CD4-positive, alpha-beta T cell treated with Interleukin-10 for 1 hour (primary cell): Measurements from ENCODE around the gene EAF1.
"Not testable (repeated sequence)": the region's sequence is repeated elsewhere in the genome, so short reads cannot be mapped to it uniquely, and the experiment has no call there.

ENCODE experiments used
- DNase-seq: peaks from one replicate; pipeline ENCODE4 v3.0.0-alpha.2; 2020

Gene EAF1

DNA sequence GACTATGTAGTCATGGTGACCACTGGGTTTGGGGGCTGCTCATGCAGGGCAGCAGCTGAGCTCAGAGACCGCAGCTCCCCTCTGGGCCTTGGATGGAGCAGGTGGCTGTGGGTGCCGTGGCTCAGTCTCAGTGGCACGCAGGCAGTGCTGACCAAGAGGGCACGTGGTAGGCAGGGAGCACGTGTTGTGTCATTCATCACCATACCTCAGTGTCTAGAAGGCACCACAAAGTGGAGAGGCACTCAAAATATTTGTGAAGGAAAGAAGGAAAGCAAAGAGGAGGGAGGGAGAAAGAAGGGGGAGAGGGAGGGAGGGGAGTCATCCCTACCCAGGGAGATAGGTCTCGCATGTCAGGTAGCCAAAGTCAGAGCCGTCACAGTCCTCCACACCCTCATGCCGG, 26.1 kb downstream of the EAF1 start:
- no peak for DNase-seq

DNA sequence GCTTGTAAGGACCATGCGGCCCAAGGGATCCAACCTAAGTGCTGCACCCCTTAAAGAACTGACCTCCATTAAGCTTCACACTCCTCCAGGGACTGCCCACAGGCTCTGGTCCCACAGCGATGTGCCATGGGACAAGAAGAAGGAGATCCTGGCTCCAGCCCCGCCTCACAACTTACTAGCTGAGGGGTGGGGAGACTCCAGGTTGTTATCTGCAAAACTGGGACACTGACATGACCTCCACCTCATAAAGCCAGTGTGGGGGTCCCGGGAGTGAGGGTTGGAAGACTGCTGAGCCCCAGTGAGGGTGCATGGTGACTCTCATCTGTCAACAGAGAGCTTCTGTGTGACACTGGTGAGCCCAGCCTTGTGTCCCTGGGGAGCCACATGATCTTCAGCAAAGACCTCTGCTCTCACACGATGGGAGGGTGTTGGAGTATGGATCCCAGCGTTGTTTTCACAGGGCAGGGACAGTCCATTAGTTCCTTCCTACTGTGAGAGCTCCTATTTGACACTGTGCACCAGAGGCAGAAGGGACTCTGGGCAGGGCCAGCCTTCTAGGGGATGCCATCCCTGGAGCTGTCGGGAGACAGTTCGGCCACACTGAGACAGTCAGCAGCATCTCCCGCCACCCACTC, 26.7 kb downstream of the EAF1 start:
- no peak for DNase-seq

DNA sequence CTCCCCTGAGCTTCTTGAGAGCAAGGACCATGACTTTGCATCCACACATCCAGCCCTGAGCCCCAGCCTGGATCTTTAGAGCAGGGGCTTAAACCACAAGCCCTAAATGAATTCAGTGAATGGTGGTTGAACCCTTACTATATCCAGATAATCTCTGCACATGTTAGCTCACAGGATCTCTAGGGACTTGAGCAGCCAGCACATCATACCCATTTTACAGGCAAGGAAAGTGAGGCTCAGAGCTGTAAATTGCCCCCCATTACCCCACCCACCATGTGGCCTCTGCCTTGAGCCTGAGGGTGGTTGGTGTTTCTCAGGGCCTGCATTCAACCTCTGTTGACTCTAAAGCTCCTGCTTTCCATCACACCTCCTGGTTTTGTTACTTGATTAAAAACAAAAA, 27.6 kb downstream of the EAF1 start:
- DNase-seq: no peak

DNA sequence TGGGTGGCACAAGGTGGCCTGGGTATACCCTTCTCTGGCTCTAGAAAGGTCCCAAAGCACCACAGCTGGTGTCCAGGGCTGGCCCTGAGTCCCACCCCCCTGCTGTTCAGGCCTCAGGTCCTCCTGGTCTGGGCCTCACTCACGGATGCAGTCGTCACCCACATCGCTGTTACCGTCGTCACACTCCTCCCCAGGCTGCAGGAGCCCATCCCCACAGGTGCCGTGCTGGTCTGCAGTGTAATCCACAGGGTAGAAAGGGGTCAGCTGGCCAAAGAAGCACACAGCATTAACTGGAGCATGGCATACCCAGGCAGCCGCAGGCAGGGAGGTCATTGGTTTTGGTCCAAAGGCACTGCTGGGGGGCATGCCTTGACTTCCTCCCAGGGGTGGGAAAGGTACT, 28.4 kb downstream of the EAF1 start:
- no peak for DNase-seq

DNA sequence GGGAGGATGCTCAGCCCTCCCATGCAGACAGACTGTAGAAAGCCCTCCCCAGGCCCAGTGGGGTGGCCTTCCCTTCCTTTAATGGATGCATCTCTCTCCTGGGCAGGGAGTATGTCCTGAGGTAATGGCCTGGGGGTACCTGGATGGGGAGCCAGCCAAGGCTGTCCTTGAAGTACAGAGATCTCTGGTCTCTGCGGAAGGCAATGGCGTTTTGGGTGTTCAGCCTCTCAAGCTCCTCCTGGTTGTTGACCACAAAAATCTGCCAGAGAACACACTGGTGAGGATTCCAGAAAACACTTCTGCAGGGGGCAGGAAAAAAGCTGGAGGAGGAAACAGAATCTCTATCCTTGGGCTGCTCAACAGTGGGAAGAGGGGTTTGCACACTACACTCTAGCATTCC, 28.9 kb downstream of the EAF1 start:
- no peak for DNase-seq

DNA sequence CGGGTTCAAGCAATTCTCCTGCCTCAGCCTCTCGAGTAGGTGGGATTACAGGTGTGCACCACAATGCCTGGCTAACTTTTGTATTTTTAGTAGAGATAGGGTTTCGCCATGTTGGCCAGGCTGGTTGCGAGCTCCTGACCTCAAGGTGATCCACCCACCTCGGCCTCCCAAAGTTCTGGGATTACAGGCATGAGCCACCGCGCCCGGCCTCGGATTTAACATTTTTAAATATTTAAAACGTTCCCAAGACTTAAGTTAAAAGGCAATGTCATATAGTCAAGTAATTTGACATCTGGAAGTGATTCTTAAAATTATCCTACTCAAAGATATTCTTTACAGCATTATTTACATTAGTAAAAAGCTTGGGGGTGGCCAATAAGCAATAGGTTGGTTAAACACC, 29.5 kb downstream of the EAF1 start:
- not testable (repeated sequence) for DNase-seq

DNA sequence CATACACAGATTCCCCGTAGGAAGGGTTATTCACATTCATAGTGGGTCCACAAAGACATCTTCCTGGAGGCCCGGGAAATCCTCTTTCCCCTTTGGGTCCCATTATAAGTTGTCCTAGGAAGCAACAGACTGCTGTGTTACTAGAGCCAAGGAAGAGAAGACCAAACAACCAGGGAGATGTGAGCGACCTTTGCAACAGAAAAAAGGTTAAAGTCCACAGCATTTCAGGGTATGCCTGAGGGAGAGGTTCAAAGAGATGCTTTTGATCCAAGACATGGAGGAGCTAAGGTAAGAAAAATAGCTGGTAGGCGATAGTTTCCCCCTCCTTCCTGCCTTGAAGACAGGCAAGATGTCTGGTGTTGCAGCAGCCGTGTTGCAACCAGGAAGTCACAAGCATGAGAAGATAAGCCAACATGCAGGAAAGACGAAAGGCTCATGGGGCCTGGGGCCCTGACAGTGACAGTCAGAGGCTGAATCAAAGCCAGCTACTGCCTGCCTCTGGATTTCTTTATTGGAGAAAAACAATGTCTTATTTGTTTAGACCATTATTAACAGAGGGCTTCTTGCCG, 30.9 kb downstream of the EAF1 start:
- no peak for DNase-seq

DNA sequence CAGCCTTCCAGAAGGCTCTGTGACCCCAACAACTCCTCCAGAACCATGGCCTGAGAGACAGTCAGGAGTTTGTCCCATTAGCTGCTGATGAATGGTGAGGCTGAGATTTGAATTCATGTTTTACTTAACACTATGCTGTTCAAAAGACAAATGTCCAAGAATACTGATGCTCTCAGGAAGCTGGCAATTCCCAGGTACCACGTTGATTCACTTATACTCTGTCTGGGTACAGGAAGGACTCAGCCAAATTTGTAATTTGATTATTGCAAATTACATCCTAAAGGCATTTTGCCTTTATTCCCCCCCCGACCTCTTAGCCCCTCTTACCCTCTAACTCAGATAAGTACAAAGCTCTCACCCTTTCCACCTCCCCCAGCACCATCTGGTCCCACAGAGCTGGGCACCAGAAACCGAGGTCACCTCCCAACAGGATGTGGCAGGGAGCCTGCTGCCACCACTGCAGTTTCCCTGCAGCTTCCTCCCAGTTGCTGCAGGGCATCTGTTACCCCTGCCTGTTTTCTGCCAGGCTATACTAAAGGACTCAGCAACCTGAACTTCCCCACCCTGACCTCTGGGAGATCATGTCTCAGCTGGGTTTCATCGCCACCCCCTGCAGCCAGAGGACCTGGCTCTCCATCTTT, 33.6 kb downstream of the EAF1 start:
- peak; percentile 31 for DNase-seq

DNA sequence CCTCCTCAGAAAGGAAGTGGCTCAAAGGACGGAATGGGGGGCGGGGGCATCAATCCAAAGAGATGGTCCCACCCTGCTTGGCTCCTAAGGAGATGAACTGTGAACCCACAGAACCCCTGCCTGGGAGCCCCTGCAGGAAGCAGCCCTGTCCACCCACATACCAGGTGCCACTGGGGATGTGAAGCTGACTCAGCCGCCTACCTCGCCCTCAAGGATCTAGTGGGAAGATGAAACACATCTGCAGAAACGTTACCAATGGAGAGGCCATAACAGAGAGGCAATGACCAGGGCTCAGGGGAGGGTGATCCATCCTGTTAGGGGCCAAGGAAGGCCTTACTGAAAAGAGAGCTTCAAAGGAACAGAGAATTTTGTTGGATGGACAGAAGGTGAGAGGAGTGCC, 35.1 kb downstream of the EAF1 start:
- DNase-seq: no peak

DNA sequence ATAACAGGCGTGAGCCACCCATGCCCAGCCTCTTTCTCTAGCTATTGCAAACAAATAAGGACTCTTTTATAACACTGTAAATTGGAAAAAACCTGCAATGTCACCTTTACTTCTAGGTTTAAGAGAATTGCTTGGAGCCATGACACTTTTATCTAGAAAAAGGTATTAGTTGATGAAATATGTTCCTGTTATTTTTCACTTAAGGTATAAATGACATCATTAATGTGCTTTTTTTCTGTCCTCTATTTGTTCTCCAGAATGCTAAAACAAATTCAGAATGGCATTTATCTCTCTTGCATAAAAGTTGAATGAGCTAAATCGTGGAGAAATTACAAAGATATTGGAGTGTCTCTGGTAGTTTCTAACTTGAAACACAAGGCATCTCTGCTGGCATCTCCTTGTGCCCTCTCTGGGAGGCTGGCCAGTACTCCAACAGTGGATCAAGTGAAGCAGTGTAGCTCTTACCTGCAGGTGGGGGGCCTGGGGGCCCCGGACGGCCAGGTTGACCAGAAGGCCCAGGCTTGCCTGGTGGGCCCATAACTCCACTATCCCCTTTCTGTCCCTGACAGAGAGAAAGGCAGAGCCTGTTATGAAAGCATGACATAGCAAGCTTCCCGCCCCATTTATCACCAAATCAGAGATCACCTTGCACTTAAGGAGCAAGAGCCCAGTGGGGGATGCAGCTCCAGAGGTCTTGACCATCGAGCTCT, 38.6 kb downstream of the EAF1 start:
- DNase-seq: no peak

DNA sequence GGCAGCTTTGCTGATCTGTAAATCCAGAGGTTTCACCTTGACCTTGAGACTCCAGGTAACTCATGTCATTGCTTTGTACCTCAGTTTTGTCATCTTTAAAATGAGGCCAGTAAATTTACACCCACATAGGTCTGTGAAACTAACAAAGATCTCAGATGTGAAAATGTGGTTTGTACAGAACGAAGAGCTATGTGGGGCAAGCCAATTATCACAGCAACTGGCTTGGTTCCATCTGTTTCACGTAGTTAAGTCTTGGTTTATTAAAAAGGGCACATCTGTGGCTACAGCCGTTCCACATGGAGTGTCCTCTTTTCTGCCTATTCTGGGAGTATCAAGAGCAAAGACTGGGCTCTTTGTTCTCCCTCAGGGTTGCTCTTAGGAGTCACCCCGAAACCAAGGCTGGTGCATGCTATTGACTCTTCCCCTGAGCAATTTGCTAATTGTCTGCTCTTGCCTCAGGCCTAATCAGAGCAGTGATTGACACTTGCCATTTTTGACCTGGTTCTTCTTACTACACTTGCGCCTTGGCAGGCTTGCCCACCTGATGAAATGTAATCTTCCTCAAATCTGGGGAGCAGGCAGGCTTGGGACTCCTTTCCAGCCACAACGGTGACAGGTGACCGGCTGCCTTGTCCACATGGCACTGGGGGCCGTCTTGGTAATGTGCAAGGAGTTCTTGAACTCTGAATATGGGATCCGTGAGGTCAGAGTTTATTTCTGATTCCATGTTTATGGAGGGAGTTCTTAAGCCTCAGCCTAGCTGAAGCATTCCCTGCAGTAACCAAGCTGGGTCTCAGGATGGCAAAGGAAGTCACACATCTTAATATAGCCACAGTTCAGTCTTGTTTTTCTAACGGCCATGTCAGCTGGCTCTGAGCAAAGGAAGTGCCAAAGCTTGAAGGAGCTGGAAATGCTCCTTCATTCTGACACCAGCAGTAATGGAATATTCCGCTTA, 40.1 kb downstream of the EAF1 start:
- DNase-seq: peak; percentile 6

DNA sequence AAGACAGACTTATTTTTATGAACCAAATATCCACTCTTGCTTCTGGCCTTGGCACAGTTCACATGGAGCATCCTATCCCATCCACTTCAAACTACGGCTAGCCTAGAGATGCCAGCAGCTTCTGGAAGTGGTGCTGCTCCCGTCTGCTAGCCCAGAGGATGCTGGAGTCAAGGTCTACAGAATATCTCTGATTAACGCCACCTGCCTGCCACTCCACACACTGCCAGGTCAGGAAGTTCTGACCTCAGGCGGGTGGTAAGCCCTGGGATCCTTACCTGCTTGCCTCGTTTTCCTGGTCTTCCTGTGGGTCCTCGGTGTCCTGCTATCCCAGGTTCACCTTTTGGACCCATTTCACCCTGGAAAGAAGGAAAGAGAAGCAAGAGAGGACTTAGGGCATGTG, 42.9 kb downstream of the EAF1 start:
- DNase-seq: no peak

DNA sequence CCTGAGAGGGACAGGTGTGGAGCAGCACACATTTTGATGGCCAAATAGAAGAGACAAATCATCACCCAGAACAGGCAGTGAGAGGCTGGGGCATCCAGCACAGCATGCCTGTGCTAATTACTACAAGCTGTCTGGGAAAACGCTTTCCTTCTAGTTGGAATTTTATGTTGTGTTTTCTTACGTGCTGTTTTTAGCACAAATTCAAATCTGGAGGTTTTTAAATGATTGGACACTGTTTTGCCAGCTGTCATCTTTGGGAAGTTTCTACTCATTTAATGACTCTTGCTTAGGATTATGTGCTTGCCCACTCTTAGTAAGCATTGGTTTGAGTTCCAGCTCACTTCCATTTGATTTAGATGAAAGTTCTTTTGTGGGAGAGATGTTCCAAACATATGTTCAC, 43.5 kb downstream of the EAF1 start:
- DNase-seq: no peak

DNA sequence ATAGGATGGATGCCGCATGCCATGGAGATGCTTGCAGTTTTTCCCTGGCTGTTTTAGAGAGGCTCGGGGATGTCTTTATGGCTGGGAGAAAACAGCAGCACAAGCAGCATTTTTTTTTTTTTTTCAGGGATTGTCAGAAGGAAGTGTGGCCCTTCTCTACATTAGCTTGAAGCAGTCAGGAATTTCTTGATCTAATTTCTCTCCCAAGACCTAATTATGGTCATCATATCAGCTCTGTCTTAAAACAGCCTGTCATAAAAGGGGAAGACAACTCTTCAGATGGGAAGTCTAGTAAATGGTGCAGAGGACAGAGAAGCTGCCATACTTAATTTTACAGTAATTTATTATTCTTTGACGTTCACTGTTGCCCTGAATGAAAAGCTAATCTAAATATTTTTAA, 44.5 kb downstream of the EAF1 start:
- no peak for DNase-seq

DNA sequence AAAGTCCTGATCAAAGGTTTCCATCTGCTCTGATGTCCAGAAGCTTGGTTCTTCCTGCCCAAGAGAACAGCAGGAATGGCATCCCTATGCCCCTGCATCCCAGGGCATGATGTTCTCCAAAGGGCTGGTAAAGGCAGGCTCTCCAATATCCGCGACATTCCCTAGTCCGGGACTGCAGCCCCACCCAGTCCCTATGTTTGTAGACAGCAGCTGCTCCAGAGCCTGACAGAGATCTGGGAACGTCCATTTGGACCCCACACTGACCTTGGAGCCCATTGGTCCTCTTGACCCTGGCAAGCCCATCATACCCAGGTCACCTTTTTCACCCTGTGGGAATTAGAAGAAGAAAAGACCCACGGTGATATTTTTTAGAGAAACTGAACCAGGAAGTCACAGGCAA, 47.8 kb downstream of the EAF1 start:
- DNase-seq: no peak

DNA sequence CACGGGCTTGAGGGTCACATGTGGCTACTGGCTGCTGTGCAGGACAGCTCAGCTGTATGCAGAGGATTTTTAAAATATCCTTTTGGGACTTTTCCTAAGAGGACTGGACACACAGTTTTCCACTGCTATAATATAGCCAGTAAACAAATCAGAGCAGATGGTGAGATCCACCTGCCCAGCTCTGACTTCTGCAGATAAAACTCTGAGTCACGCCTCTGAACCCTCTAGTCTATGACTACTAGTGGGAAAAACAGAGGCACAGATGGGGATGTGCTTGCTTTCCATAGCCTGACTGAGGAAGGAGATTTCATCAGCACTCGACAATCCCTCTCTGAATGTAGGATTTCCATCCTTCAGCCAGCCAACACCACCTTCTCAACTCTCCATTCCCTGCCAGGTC, 49.0 kb downstream of the EAF1 start:
- DNase-seq: no peak

DNA sequence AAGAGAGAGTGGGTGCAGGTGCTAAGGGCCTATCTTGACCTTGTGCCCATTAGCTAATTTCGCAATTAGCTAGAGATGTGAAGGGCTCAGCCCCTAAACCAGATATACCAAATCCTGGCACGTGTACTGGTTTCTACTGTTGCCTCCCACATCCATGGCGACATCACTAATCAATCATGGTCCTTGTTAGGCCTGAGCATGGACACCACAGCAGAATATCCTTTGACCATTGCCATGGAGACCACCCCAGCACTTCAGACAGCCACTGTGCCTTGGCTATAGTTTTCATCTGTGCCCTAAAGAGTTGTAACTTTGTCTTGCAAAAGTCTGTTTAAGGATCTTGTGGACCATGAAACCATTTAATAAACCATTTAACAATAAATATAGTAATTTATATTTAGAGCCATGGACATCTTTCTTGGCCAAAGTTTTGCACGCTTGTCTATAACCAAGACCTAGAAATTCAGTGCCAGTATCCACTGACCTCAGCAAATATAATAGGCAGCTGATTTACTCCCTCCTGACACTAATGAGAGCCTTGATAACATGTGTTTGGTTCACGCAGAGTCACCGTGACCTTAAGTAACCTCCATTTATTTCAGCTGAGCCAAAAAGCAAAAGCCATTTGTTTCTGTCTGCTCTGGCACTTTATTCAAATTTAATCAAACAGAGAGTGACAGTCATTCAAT, 50.7 kb downstream of the EAF1 start:
- no peak for DNase-seq

DNA sequence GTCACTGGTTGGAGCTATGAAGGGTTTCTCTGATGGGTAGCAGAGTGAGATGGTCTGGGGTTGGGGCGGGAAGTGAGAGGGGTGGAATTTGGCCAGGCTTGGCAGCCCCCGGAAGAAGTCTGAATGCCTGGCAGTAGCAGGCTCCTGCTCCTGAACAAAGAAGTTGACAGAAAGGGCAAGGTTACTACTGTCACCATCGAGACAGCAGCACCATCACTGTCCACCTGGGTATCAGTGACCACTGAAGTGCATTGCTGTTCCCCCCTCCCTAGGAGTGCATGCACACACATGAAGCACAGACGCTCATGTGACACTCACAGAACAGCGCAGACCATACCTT, 51.2 kb downstream of the EAF1 start:
- DNase-seq: no peak

DNA sequence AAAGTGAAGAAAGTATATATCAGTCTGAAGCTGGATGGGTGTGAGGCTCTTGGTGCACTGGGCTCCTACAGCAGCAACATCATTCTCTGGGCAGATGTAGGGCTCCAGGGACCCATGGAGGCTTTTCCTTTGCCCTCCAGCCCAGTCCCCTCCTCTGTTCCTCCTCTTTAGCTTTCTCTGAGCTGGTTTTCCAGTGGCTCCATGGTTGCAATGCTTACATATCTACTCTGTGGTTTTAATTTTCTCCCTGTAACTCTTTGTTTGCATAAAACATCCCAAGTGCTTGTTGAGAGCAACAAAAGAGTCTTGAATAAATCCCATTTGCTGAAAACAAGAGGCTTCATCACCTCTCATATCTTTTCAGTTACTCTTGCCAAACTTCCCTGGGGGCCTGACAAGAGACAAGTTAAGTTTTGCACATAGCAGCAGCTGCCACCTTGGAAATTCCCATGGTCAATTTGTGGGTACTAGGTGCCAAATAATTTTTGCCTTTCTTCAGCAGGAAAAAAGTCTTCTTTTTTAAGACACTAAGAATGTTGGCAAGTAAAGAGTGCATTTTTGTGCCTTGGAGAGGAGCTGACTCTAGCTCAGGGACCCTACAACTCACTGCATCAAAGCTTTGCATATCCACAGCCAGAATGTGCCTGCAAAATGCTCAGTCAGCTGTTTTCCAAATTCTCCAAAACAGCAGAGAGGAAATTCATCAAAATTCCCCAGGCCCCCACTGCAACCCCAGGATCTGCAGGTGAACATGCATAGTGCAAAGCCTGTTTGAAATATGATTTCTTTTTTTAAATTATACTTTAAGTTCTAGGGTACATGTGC, 52.2 kb downstream of the EAF1 start:
- no peak for DNase-seq

DNA sequence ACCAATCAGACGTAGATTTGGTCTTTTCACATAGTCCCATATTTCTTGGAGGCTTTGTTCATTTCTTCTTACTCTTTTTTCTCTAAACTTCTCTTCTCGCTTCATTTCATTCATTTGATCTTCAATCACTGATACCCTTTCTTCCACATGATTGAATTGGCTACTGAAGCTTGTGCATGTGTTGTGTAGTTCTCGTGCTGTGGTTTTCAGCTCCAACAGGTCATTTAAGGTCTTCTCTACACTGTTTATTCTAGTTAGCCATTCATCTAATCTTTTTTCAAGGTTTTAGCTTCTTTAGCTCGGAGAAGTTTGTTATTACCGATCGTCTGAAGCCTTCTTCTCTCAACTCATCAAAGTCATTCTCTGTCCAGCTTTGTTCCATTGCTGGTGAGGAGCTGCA, 57.2 kb downstream of the EAF1 start:
- not testable (repeated sequence) for DNase-seq

DNA sequence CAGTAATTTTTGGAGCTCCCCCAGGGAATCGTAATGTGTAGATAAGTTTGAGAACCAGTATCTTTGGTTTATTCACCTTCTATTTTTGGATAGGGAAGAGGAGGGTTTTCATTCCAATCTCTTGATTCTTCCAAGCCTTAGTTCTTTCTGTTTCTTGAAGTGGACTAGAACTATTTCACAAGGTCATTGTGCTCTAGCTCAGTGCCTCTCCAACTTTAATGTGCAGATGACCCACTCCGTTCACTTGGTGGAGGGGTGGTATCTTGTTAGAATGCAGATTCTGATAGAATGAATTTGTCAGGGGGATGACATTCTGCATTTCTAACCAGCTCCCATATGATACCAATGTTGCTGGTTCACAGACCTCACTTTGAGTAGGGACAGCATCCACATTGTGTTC, 58.6 kb downstream of the EAF1 start:
- no peak for DNase-seq

DNA sequence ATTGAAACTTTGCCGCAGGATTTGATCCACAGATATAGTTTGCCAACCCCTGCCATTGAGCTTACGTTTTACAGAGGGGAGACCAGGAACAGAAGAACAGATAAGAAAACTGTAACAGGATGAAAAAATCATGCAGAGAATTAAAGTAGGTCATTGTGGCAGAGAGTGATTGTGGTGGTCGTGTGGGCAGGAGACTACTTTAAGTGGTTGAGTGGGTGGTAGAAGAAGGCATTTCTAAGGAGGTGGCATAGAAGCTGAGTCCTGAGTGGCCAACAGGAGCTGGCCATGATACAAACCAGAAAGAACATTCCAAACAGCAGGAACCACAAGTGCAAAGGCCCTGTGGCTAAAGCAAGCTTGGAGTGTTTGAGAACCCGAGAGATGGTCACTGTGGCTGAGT, 59.6 kb downstream of the EAF1 start:
- DNase-seq: no peak
